H9 (cell line): Measurements from ENCODE around the gene VOPP1. TPM values are rescaled to one million over a fixed set of nuclear protein-coding genes. Genes with fewer than 3 reads are reported as not detected.
A peak's percentile ranks its signal among the peaks of the same experiment; 100 is the strongest.

Source experiments
- DNase-seq: peaks from one replicate; pipeline ENCODE4 v3.0.0-alpha.2; 2017
- H2AFZ ChIP-seq: one replicate; pipeline ENCODE4 v1.6.1; 2013; ENCODE audit warnings: mild to moderate bottlenecking, low read length, control low read depth, moderate library complexity
- H2AK5ac ChIP-seq: 2 replicates; pipeline ENCODE4 v1.6.1; 2013; ENCODE audit warnings: low read length, control low read depth, mixed read lengths; ENCODE audit not compliant: insufficient read length
- H2BK120ac ChIP-seq: one replicate; pipeline ENCODE4 v1.6.1; 2013; ENCODE audit warnings: low read depth, mild to moderate bottlenecking, low read length, control low read depth, inconsistent platforms; ENCODE audit not compliant: poor library complexity, severe bottlenecking
- H2BK12ac ChIP-seq: 2 replicates; pipeline ENCODE4 v1.6.1; 2013; ENCODE audit warnings: low read length, control low read depth, mixed read lengths, low read depth; ENCODE audit not compliant: insufficient read length
- H2BK15ac ChIP-seq: 2 replicates; pipeline ENCODE4 v1.6.1; 2013; ENCODE audit warnings: low read depth, low read length, control low read depth
- H2BK20ac ChIP-seq: one replicate; pipeline ENCODE4 v1.6.1; 2013; ENCODE audit warnings: low read depth, mild to moderate bottlenecking, low read length, control low read depth, inconsistent platforms; ENCODE audit not compliant: poor library complexity, severe bottlenecking
- H2BK5ac ChIP-seq: 2 replicates; pipeline ENCODE4 v1.6.1; 2013; ENCODE audit warnings: low read length, control low read depth, mixed read lengths; ENCODE audit not compliant: insufficient read length
- H3K14ac ChIP-seq: 2 replicates; pipeline ENCODE4 v1.6.1; 2013; ENCODE audit warnings: low read length, control low read depth; ENCODE audit not compliant: insufficient read depth
- H3K18ac ChIP-seq: 2 replicates; pipeline ENCODE4 v1.6.1; 2013; ENCODE audit warnings: low read depth, mild to moderate bottlenecking, mixed read lengths, low read length, control low read depth; ENCODE audit not compliant: insufficient read length
- H3K23ac ChIP-seq: 2 replicates; pipeline ENCODE4 v1.6.1; 2013; ENCODE audit warnings: low read length, control low read depth, mixed read lengths, low read depth; ENCODE audit not compliant: insufficient read length
- H3K23me2 ChIP-seq: 2 replicates; pipeline ENCODE4 v1.6.1; 2013; ENCODE audit warnings: low read depth, mild to moderate bottlenecking, mixed read lengths, low read length, control low read depth; ENCODE audit not compliant: insufficient read length, poor library complexity, severe bottlenecking
- H3K27ac ChIP-seq: 2 replicates; pipeline ENCODE4 v1.5.1; 2013; ENCODE audit warnings: low read length, control low read depth, mixed read lengths, low read depth; ENCODE audit not compliant: insufficient read length
- H3K27me3 ChIP-seq: 2 replicates; pipeline ENCODE4 v1.6.1; 2013; ENCODE audit warnings: low read length, control low read depth, inconsistent platforms; ENCODE audit not compliant: insufficient read depth
- H3K4ac ChIP-seq: 2 replicates; pipeline ENCODE4 v1.6.1; 2013; ENCODE audit warnings: low read depth, mild to moderate bottlenecking, control low read depth, inconsistent platforms, low read length, moderate library complexity
- H3K4me1 ChIP-seq: 2 replicates; pipeline ENCODE4 v1.6.1; 2013; ENCODE audit warnings: low read length, control low read depth, inconsistent platforms; ENCODE audit not compliant: insufficient read depth
- H3K4me2 ChIP-seq: 2 replicates; pipeline ENCODE4 v1.6.1; 2013; ENCODE audit warnings: low read length, control low read depth, mixed read lengths; ENCODE audit not compliant: insufficient read length, insufficient read depth
- H3K56ac ChIP-seq: 2 replicates; pipeline ENCODE4 v1.6.1; 2013; ENCODE audit warnings: low read depth, mild to moderate bottlenecking, mixed read lengths, low read length, control low read depth; ENCODE audit not compliant: insufficient read length
- H3K79me1 ChIP-seq: 2 replicates; pipeline ENCODE4 v1.6.1; 2013; ENCODE audit warnings: low read depth, mild to moderate bottlenecking, moderate library complexity, low read length, control low read depth, inconsistent platforms; ENCODE audit not compliant: insufficient read depth, poor library complexity, severe bottlenecking
- H3K79me2 ChIP-seq: 2 replicates; pipeline ENCODE4 v1.6.1; 2013; ENCODE audit warnings: low read length, control low read depth, inconsistent platforms; ENCODE audit not compliant: insufficient read depth
- H3K9ac ChIP-seq: 2 replicates; pipeline ENCODE4 v1.6.1; 2013; ENCODE audit warnings: low read length, control low read depth, mixed read lengths; ENCODE audit not compliant: insufficient read length; ENCODE audit errors: extremely low read depth
- H3K9me3 ChIP-seq: one replicate; pipeline ENCODE4 v1.6.1; 2013; ENCODE audit warnings: low read depth, low read length, inconsistent platforms; ENCODE audit not compliant: control insufficient read depth
- H3T11ph ChIP-seq: one replicate; pipeline ENCODE4 v1.6.1; 2013; ENCODE audit warnings: mild to moderate bottlenecking, low read length, control low read depth, inconsistent platforms
- H4K20me1 ChIP-seq: one replicate; pipeline ENCODE4 v1.6.1; 2013; ENCODE audit not compliant: control insufficient read depth, insufficient read length, insufficient read depth
- H4K5ac ChIP-seq: 2 replicates; pipeline ENCODE4 v1.6.1; 2013; ENCODE audit warnings: low read depth, mild to moderate bottlenecking, mixed read lengths, low read length, control low read depth; ENCODE audit not compliant: insufficient read length
- H4K8ac ChIP-seq: replicated peaks from 2 replicates; pipeline ENCODE4 v1.6.1; 2013; ENCODE audit warnings: low read length, control low read depth, mixed read lengths, low read depth; ENCODE audit not compliant: insufficient read length
- H4K91ac ChIP-seq: 2 replicates; pipeline ENCODE4 v1.6.1; 2013; ENCODE audit warnings: low read depth, mild to moderate bottlenecking, moderate library complexity, mixed read lengths, low read length, control low read depth; ENCODE audit not compliant: insufficient read length
- H3K27ac Mint-ChIP-seq, 3 experiments: 2 replicates in 2 of 3; 3 replicates in 1 of 3; pipeline ENCODE4 v1.8.0; 2020 to 2021; ENCODE audit warnings: mixed read lengths in 3 of 3, mild to moderate bottlenecking in 1 of 3, moderate library complexity in 1 of 3
- H3K27me3 Mint-ChIP-seq: 2 replicates; pipeline ENCODE4 v1.8.0; 2021; ENCODE audit warnings: low read depth, mild to moderate bottlenecking, moderate library complexity, mixed read lengths
- H3K36me3 Mint-ChIP-seq, 3 experiments: 2 replicates in 2 of 3; 3 replicates in 1 of 3; pipeline ENCODE4 v1.8.0; 2020 to 2021; ENCODE audit warnings: low read depth in 3 of 3, mixed read lengths in 3 of 3; ENCODE audit not compliant: insufficient read depth in 1 of 3
- H3K4me1 Mint-ChIP-seq, 2 experiments: 2 replicates each; pipeline ENCODE4 v1.8.0; 2020; ENCODE audit warnings: mixed read lengths in 2 of 2
- H3K4me3 Mint-ChIP-seq, 2 experiments: 2 replicates in 1 of 2; 3 replicates in 1 of 2; pipeline ENCODE4 v1.8.0; 2020 to 2021; ENCODE audit warnings: mild to moderate bottlenecking in 2 of 2, mixed read lengths in 2 of 2, moderate library complexity in 1 of 2
- H3K9me3 Mint-ChIP-seq, 2 experiments: 2 replicates in 1 of 2; 3 replicates in 1 of 2; pipeline ENCODE4 v1.8.0; 2020; ENCODE audit warnings: mild to moderate bottlenecking in 2 of 2, mixed read lengths in 2 of 2, moderate library complexity in 1 of 2
- CTCF ChIP-seq: fragments of 200-600 bp; sonication (generic); conservative IDR thresholded peaks from 3 replicates; pipeline ENCODE4 v1.8.0; 2021; ENCODE audit warnings: antibody characterized with exemption, mild to moderate bottlenecking
- WGBS: extraction: QIAGEN DNeasy Blood & Tissue Kit; methylation state at CpG from one replicate; pipeline ENCODE4 v1.1.7; 2013; ENCODE audit warnings: missing lambda C conversion rate, low lambda C conversion rate, mixed read lengths; ENCODE audit not compliant: insufficient read length; ENCODE audit errors: extremely low coverage; 5-methylcytosine and 5-hydroxymethylcytosine counted together
- total RNA-seq: library from RNA; stranded (reverse); gene quantifications from 2 replicates; pipeline ENCODE4 v1.2.1, GENCODE V29; 2021

Gene VOPP1
- total RNA-seq, 1 experiment from 2014 or later: 55.7 TPM

DNA sequence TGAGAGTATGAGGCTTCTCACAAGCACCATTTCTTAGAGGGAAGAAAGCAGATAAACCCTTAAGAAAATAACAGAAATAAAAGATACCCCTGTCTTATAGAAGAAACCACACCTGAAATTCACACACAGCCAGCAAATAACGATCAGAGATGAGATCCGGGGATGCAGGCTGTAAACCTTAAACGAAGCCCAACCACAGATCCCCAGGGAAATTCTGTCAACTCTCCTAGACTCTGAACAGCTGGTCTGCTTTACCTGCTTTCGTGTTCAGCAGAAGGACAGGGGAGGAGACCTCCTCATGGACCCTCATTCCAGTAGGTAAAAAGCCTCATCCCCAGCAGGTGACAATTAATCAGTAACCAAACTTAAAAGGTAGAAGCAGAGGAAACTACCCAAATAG, 45.0 kb downstream of the VOPP1 start:
- H2BK20ac ChIP-seq: no peak overlapping the region
- H3K23ac ChIP-seq: no peak overlapping the region
- no peak overlapping the region for H2AFZ ChIP-seq
- H2BK120ac ChIP-seq: no peak overlapping the region
- no peak overlapping the region for H3K4me2 ChIP-seq
- no peak overlapping the region for H3K14ac ChIP-seq
- H3K4ac ChIP-seq: no peak overlapping the region
- H3K27ac Mint-ChIP-seq: peak overlapping the region; percentile 27 to 69 (median 49); a peak in 4 of 7 replicates
- no peak overlapping the region for H3T11ph ChIP-seq
- no peaks in the 10 kb centered on the region for H3K9me3 Mint-ChIP-seq
- H2BK15ac ChIP-seq: no peak overlapping the region
- no peaks in the 10 kb centered on the region for H3K27me3 ChIP-seq
- no peak for DNase-seq
- peaks cover 5% of the 10 kb centered on the region; the same call in 1 of the 2 replicates for H3K79me2 ChIP-seq
- 0 out of 7 replicates have a peak, but pooled peaks cover 0 to 2% (median 0%) of the 10 kb centered on the region in 3 experiments for H3K36me3 Mint-ChIP-seq
- no peaks in the 10 kb centered on the region for H3K27me3 Mint-ChIP-seq
- H3K23me2 ChIP-seq: no peaks in the 10 kb centered on the region
- H4K8ac ChIP-seq: no peak overlapping the region
- WGBS: no CpG with 5 or more reads among the region's 4 CpGs
- no peak overlapping the region for H4K91ac ChIP-seq
- H3K4me3 Mint-ChIP-seq: no peak overlapping the region
- H3K56ac ChIP-seq: no peak overlapping the region
- no peak for TF ChIP-seq CTCF
- no peak overlapping the region for H4K5ac ChIP-seq
- H3K79me1 ChIP-seq: no peaks in the 10 kb centered on the region
- H3K4me1 ChIP-seq: peaks cover 7% of the 10 kb centered on the region
- peaks cover 2% of the 10 kb centered on the region for H4K20me1 ChIP-seq
- H3K18ac ChIP-seq: no peak overlapping the region
- H3K4me1 Mint-ChIP-seq: peaks cover 46 to 49% of the 10 kb centered on the region in 2 experiments
- H3K9ac ChIP-seq: no peak overlapping the region
- H3K27ac ChIP-seq: no peak overlapping the region
- H2AK5ac ChIP-seq: no peak overlapping the region
- H2BK5ac ChIP-seq: no peak overlapping the region
- H2BK12ac ChIP-seq: no peak overlapping the region
- no peaks in the 10 kb centered on the region for H3K9me3 ChIP-seq
